Transverse colon (tissue), 4 donors: ENCODE data around the gene PDCL2.

Experiments used
- POLR2A ChIP-seq: fragments of 450-650 bp; IDR thresholded peaks from one replicate; pipeline ENCODE4 v1.6.1; 2016; ENCODE audit warnings: antibody characterized with exemption, mild to moderate bottlenecking, moderate library complexity
- POLR2AphosphoS5 ChIP-seq, 3 donors: sonication (generic); formaldehyde crosslinking; IDR thresholded peaks; one replicate each; pipeline ENCODE4 v1.6.1; 2016; ENCODE audit warnings: antibody characterized with exemption in 3 of 3
- TF ChIP-seq, protein P1 (sequence below), 5 experiments: fragments of 200-600 bp in 3 of 5; fragments of 450-650 bp in 2 of 5; sonication (generic) in 3 of 5; IDR thresholded peaks; 1 replicate in 2 of 5; 2 replicates in 3 of 5; pipeline ENCODE4 v1.5.1; 2016 to 2017; ENCODE audit warnings: antibody characterized with exemption in 5 of 5, inconsistent platforms in 3 of 5, mild to moderate bottlenecking in 2 of 5, moderate library complexity in 1 of 5

DNA sequence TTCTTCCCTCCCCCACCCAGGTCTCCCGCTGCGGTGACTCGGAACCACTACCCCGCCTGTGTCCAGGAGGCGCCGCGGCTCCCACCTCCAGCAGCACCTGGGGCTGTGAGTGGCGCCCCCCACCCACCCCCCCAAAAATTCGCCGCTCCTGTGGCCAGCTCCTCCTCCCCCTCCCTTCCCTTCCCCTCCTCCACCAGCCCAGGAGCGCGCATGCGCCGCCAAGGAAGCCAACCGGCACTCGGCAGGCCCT, 45.6 kb downstream of the PDCL2 start:
- TF ChIP-seq, protein P1, sequence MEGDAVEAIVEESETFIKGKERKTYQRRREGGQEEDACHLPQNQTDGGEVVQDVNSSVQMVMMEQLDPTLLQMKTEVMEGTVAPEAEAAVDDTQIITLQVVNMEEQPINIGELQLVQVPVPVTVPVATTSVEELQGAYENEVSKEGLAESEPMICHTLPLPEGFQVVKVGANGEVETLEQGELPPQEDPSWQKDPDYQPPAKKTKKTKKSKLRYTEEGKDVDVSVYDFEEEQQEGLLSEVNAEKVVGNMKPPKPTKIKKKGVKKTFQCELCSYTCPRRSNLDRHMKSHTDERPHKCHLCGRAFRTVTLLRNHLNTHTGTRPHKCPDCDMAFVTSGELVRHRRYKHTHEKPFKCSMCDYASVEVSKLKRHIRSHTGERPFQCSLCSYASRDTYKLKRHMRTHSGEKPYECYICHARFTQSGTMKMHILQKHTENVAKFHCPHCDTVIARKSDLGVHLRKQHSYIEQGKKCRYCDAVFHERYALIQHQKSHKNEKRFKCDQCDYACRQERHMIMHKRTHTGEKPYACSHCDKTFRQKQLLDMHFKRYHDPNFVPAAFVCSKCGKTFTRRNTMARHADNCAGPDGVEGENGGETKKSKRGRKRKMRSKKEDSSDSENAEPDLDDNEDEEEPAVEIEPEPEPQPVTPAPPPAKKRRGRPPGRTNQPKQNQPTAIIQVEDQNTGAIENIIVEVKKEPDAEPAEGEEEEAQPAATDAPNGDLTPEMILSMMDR (IDR thresholded peaks at IDR 0.05): no peak
- TF ChIP-seq POLR2AphosphoS5 (IDR thresholded peaks at IDR 0.05): no peak
- TF ChIP-seq POLR2A: no peak
